Mucosa of gallbladder (tissue), 1 donor: ENCODE data around the gene USP37. TPM values are rescaled to one million over a fixed set of nuclear protein-coding genes. Genes with fewer than 3 reads are reported as not detected.

Experiments used
- DNase-seq: peaks from one replicate; pipeline ENCODE4 v3.0.0-alpha.2; 2020; ENCODE audit warnings: low spot score
- total RNA-seq: library from RNA; stranded (reverse); gene quantifications from one replicate; pipeline ENCODE4 v1.2.1, GENCODE V29; 2021
- donor health status: DM: no; HTN: no; CAD: no.

The USP37 gene
- total RNA-seq, 1 donor from 2014 or later, result 12.0 TPM

- no peak for DNase-seq
Measured at GRCh38 chr2:218401890-218402289, 166.3 kb downstream of the USP37 start.

DNA sequence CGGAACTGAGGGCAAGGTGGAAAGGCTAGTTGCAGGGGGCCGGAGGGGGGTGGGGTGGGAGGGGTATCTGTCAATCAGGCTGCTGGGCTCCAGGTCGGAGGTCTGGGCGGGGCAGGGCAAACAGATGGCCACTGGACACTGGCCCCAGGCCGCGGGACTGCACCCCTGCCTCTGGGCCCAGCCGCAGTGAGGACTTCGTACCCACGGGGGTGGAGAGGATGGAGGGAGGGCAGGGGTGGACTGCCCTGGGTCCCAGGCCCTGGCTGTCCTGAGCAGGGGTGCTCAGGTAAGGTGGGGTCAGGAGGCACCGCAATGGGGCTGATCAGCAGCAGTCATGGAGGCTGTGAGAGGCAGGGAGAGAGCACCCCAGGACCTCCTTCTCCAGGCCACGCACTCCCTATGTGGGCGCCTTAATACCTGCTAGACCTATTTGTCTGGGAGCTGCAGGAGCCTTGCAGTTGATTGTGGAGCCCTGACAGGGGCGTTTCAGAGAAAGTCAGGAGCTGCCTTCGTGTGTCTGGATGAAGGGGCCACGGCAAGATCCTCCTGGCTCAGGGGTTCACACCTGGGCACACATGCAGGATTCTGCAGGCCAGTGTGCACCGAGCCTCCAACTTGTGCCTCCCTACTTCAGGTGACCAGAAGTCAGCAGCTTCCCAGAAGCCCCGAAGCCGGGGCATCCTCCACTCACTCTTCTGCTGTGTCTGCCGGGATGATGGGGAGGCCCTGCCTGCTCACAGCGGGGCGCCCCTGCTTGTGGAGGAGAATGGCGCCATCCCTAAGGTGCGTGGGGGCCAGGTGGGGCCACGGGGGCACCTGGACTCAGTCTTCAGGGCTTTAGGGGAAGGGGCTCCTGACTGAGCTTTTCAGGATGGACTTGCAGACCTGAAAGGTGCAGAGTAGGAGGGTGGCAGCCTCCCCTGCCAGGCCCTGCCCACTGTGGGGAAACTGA lies 166.9 kb downstream of the USP37 start:
- DNase-seq, result no peak

Other genes starting within 250 kb of the USP37 start
- 3.4 TPM for gene CATIP, start 211.5 kb downstream of the USP37 start, total RNA-seq
- gene SLC11A1, start 186.1 kb downstream of the USP37 start, total RNA-seq, result 15.1 TPM
- gene CTDSP1, start 168.5 kb downstream of the USP37 start, total RNA-seq, result 184 TPM
- gene VIL1, start 149.2 kb downstream of the USP37 start, total RNA-seq, result 328 TPM
- gene CNOT9, start 488 bp upstream of the USP37 start, total RNA-seq, result 27.6 TPM
- 0.49 TPM for gene PLCD4, start 39.5 kb upstream of the USP37 start, total RNA-seq
- 32.8 TPM for gene ZNF142, start 91.3 kb upstream of the USP37 start, total RNA-seq
- gene BCS1L, start 91.3 kb upstream of the USP37 start, total RNA-seq, result 36.4 TPM
- 28.1 TPM for gene RNF25, start 103.7 kb upstream of the USP37 start, total RNA-seq
- 71.1 TPM for gene STK36, start 103.7 kb upstream of the USP37 start, total RNA-seq
- 33.7 TPM for gene TTLL4, start 142.5 kb upstream of the USP37 start, total RNA-seq
- gene CYP27A1, start 213.8 kb upstream of the USP37 start, total RNA-seq, result 20.4 TPM